Esophagus muscularis mucosa (tissue), 4 donors: ENCODE measurements around the gene SLC41A3. TPM values are rescaled to one million over a fixed set of nuclear protein-coding genes. Genes with fewer than 3 reads are reported as not detected.
"Not testable (repeated sequence)": the region's sequence is repeated elsewhere in the genome, so short reads cannot be mapped to it uniquely, and the experiment has no call there.

ENCODE experiments used
- DNase-seq: peaks from one replicate; pipeline ENCODE4 v3.0.0-alpha.2; 2017; ENCODE audit errors: extremely low spot score
- H3K27ac ChIP-seq, 4 donors: fragments of 200-600 bp; sonication (generic); replicated peaks in 1 of 4; 1 replicate in 3 of 4; 2 replicates in 1 of 4; pipeline ENCODE4 v1.5.1; 2016 to 2019; ENCODE audit warnings: mild to moderate bottlenecking in 1 of 4
- H3K27me3 ChIP-seq, 4 donors: fragments of 200-600 bp; sonication (generic); one replicate each; pipeline versions ENCODE4 v1.5.1 to v1.6.0; 2016 to 2019
- H3K36me3 ChIP-seq, 4 donors: fragments of 200-600 bp; sonication (generic); one replicate each; pipeline ENCODE4 v1.5.1; 2016 to 2019
- H3K4me1 ChIP-seq, 4 donors: fragments of 200-600 bp; sonication (generic); one replicate each; pipeline ENCODE4 v1.5.1; 2016 to 2019
- H3K4me3 ChIP-seq, 4 donors: fragments of 200-600 bp; sonication (generic); 1 replicate in 2 of 4; 2 replicates in 2 of 4; pipeline ENCODE4 v1.5.1; 2016 to 2019; ENCODE audit warnings: mild to moderate bottlenecking in 4 of 4, moderate library complexity in 1 of 4
- H3K9me3 ChIP-seq, 4 donors: fragments of 200-600 bp; sonication (generic); 1 replicate in 3 of 4; 2 replicates in 1 of 4; pipeline ENCODE4 v1.5.1; 2016 to 2019
- CTCF ChIP-seq, 3 experiments: fragments of 200-600 bp in 2 of 3; fragments of 450-650 bp in 1 of 3; sonication (generic) in 2 of 3; IDR thresholded peaks; one replicate each; pipeline ENCODE4 v1.5.1; 2017 to 2019; ENCODE audit warnings: antibody characterized with exemption in 3 of 3, mild to moderate bottlenecking in 2 of 3, moderate library complexity in 1 of 3
- EP300 ChIP-seq: sonication (generic); formaldehyde crosslinking; IDR thresholded peaks from one replicate; pipeline ENCODE4 v1.6.1; 2017; ENCODE audit warnings: antibody characterized with exemption
- POLR2A ChIP-seq: fragments of 450-650 bp; IDR thresholded peaks from one replicate; pipeline ENCODE4 v1.6.1; 2017; ENCODE audit warnings: antibody characterized with exemption, moderate library complexity, mild to moderate bottlenecking, low read depth
- POLR2AphosphoS5 ChIP-seq, 2 donors: sonication (generic); formaldehyde crosslinking; IDR thresholded peaks; one replicate each; pipeline ENCODE4 v1.6.1; 2017; ENCODE audit warnings: antibody characterized with exemption in 2 of 2
- WGBS: methylation state at CpG from one replicate; pipeline ENCODE4 v1.1.5; 2018; 5-methylcytosine and 5-hydroxymethylcytosine counted together
- intact Hi-C: fragments of 100-400 bp; cut with DNase I; formaldehyde crosslinking; loops from one replicate; pipeline ENCODE4 v1.15.1; 2023
- total RNA-seq, 4 donors: library from RNA; depleted of rRNA; stranded (reverse); fragments of >200 nt; gene quantifications; one replicate each; pipeline versions ENCODE4 v1.1.0 to v1.2.1, GENCODE V29; 2016

SLC41A3 gene
- total RNA-seq, 4 donors from 2014 or later, result 31.6 to 68.1 (median 38.9) TPM

- intact Hi-C loops, result no loop called here
- Histone ChIP-seq H3K4me1 (peaks cover 16 to 20% (median 19%) of the 10 kb centered on the region in 4 donors), H3K27me3 (no peaks in the 10 kb centered on the region), H3K27ac (no peak overlapping the region), H3K36me3 (peaks cover 0 to 1% (median under 1%) of the 10 kb centered on the region in 4 donors), H3K4me3 (no peak overlapping the region), H3K9me3 (peaks cover 0 to 17% (median 7%) of the 10 kb centered on the region in 4 donors)
- no peak for DNase-seq
- TF ChIP-seq EP300, result no peak
- TF ChIP-seq POLR2A, result no peak
- no peak for TF ChIP-seq POLR2AphosphoS5 (IDR thresholded peaks at IDR 0.05)
- TF ChIP-seq CTCF (IDR thresholded peaks at IDR 0.05), result no peak
- no CpG with 5 or more reads among the region's 2 CpGs for WGBS
Measured at GRCh38 chr3:126098391-126098858, 14.5 kb upstream of the SLC41A3 start.

- intact Hi-C loops, result no loop called here
- H3K9me3 ChIP-seq, result peaks cover 0 to 17% (median 7%) of the 10 kb centered on the region in 4 donors
- DNase-seq, result peak; percentile 75
- H3K27ac ChIP-seq, result no peak overlapping the region
- H3K4me3 ChIP-seq, result no peak overlapping the region
- no peaks in the 10 kb centered on the region for H3K27me3 ChIP-seq
- peaks cover 11 to 14% (median 13%) of the 10 kb centered on the region in 4 donors for H3K4me1 ChIP-seq
- H3K36me3 ChIP-seq, result no peaks in the 10 kb centered on the region
- TF ChIP-seq POLR2A (no peak), CTCF (IDR thresholded peaks at IDR 0.05) (no peak), EP300 (no peak), POLR2AphosphoS5 (IDR thresholded peaks at IDR 0.05) (no peak)
Measured at GRCh38 chr3:126097801-126098200, 13.9 kb upstream of the SLC41A3 start.

- H3K4me3 ChIP-seq, H3K27me3 ChIP-seq, H3K4me1 ChIP-seq, H3K36me3 ChIP-seq, intact Hi-C loops, H3K27ac ChIP-seq: not testable (repeated sequence)
- WGBS, result 86% methylated on average over 6 of the region's 6 CpGs
- DNase-seq, result peak; percentile 17
- peaks cover 0 to 17% (median 7%) of the 10 kb centered on the region in 4 donors for H3K9me3 ChIP-seq
Measured at GRCh38 chr3:126096274-126096673, 12.3 kb upstream of the SLC41A3 start.

GRCh38 chr3:126092128-126092527 lies 8.2 kb upstream of the SLC41A3 start:
- H3K4me3 ChIP-seq, H3K27ac ChIP-seq, intact Hi-C loops, DNase-seq, H3K4me1 ChIP-seq, H3K36me3 ChIP-seq, H3K27me3 ChIP-seq: not testable (repeated sequence)
- H3K9me3 ChIP-seq, result peaks cover 0 to 16% (median 7%) of the 10 kb centered on the region in 4 donors
- WGBS, result 88% methylated on average over 5 of the region's 5 CpGs

GRCh38 chr3:126087552-126088175 lies 3.7 kb upstream of the SLC41A3 start:
- intact Hi-C loops, result no loop called here
- Histone ChIP-seq H3K4me1 (peaks cover 0 to 18% (median 16%) of the 10 kb centered on the region in 4 donors), H3K36me3 (no peaks in the 10 kb centered on the region), H3K4me3 (no peak overlapping the region), H3K9me3 (no peaks in the 10 kb centered on the region), H3K27ac (no peak overlapping the region), H3K27me3 (no peaks in the 10 kb centered on the region)
- TF ChIP-seq CTCF (IDR thresholded peaks at IDR 0.05), result no peak
- TF ChIP-seq POLR2AphosphoS5 (IDR thresholded peaks at IDR 0.05), result no peak
- TF ChIP-seq EP300, result no peak
- no peak for TF ChIP-seq POLR2A
- DNase-seq, result no peak
- 78% methylated on average over 1 of the region's 1 CpG for WGBS

GRCh38 chr3:126085841-126086240 lies 1.9 kb upstream of the SLC41A3 start:
- no peaks in the 10 kb centered on the region for H3K9me3 ChIP-seq
- H3K36me3 ChIP-seq, result no peaks in the 10 kb centered on the region
- H3K27ac ChIP-seq, result no peak overlapping the region
- TF ChIP-seq CTCF (IDR thresholded peaks at IDR 0.05), result no peak
- TF ChIP-seq POLR2A, result no peak
- no peak for TF ChIP-seq EP300
- no peak for TF ChIP-seq POLR2AphosphoS5 (IDR thresholded peaks at IDR 0.05)
- no peak for DNase-seq
- 74% methylated on average over 2 of the region's 2 CpGs for WGBS
- H3K4me3 ChIP-seq, result no peak overlapping the region
- peaks cover 0 to 30% (median 22%) of the 10 kb centered on the region in 4 donors for H3K4me1 ChIP-seq
- no peaks in the 10 kb centered on the region for H3K27me3 ChIP-seq
- intact Hi-C loops, result no loop called here
